Stimulated activated naive CD8-positive, alpha-beta T cell treated with anti-CD3 and anti-CD28 coated beads, Interleukin-15, Interleukin-2, amounts not matched to agents 100 U/mL and 50 U/mL, for 24 hours (primary cell): ENCODE data around the gene TTLL10.
A peak's percentile ranks its signal among the peaks of the same experiment; 100 is the strongest.

Experiments
- ATAC-seq: fragments of 150-1000 bp; cut with Tn5 transposase; one replicate; pipeline ENCODE4 v1.10.0; 2021
- DNase-seq: peaks from one replicate; pipeline ENCODE4 v3.0.0; 2021

Gene TTLL10

DNA sequence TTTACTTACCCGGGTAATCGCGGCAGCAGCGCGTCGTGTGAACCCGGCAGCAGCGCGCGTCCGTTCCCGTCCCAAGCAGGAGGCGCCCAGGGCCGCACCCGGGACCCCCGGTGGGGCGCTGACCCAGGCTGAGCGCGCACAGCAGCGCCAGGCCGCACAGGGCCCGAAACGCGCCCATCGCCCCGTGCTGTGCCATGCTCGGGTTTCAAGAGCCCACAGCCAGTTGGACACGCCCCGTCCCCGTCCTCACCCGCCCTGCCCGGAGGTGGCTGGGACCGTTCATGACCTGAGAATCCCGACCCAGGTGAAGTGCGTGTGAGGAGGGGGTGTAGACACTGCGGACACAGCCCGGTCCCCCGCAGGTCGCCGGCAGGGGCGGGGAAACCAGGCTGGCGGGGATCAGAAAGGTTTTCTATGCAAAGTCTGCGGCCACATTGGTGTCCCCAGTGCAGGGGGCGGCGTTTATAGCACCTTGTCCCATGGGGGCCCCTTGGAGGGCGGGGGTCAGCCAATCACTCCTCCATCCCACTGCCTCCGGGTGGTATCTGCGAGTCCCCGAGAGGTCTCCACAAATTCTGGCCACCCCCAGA lies 32.8 kb downstream of the TTLL10 start, which contains the start of gene TNFRSF18:
TNFRSF18 (minus strand) TSS at position 217 of the 590 bp plus-strand sequence; CDS start at position 196, 21 bp downstream.
- DNase-seq (peak; percentile 56), ATAC-seq (peak; percentile 9)

DNA sequence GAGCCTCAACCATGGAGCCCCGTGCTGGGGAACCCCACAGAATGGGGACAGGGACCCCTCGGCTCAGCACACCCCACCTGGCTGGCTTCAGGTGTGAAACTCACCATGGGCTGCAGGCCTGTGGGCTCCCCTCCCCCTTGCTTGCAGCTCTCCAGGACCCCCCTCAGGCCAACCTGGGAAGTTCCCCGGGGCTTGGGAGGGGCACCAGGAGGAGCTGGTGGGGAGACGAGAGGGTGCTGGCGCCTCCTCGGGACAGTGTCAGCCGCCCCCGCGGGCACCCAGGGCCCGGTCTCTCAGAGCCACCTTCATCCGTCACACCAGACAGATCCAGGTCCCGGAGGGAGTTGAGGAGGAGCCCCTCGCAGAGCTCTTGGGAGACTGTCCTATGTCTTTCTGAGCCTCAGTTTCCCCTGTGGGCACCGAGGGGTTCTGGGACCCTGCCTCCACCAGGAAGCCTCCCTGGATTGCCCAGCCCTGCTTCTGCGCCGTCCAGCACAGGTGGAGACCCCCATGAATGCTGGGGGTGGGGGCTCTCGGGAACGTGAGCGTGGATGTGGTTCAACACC lies 33.4 kb downstream of the TTLL10 start:
- ATAC-seq (no peak), DNase-seq (peak; percentile 46)

DNA sequence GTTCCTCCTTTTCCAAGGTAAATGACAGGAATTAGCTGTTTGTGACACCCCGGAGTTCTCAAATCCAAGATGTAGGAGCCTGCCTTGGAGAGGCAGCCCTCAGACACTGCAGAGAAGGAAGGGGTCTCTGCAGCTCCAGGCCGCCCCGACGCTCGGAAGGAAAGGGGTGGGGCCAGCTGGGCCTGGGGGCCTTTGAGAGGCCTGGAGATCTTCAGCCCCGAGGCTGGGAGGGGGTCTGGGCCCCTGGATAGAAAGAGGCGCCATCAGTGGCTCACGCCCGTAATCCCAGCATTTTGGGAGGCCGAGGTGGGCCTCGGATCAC lies 33.9 kb downstream of the TTLL10 start:
- ATAC-seq (no peak), DNase-seq (no peak)

DNA sequence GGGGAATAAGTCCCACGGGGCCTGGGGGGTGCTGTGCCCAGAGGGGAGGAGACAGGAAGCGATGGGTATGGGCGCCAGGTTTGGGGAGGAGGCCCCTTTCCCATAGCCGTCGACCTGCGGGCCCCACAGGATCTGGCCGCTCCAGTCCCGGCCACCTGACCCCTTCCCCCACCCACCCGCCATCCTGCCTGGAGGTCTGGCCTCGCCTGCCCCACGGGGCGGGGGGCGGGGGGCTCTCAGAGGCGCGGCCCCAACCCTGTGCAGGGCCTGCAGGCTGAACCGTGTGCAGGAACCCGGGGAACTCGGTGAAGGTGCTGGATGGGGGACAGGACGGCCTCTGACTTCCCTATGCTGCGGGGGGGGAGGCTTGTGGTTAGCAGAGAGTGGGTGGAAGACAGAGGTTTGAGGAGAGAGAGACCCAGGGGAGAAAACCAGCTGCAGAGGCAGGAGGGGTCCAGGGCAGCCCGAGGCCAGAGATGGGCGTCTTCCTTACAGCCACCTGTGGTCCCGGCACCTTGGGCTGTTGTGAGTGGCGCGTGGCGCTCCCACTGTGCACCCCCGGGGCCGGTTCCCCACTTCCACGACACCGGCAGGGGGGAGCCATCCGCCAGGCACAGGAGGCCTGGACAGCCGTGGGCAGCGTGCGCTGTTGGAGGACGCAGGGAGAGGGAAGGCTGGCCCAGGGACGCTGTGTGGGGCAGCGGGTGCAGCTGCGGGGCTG lies 35.2 kb downstream of the TTLL10 start:
- DNase-seq (peak; percentile 60), ATAC-seq (peak; percentile 4)

DNA sequence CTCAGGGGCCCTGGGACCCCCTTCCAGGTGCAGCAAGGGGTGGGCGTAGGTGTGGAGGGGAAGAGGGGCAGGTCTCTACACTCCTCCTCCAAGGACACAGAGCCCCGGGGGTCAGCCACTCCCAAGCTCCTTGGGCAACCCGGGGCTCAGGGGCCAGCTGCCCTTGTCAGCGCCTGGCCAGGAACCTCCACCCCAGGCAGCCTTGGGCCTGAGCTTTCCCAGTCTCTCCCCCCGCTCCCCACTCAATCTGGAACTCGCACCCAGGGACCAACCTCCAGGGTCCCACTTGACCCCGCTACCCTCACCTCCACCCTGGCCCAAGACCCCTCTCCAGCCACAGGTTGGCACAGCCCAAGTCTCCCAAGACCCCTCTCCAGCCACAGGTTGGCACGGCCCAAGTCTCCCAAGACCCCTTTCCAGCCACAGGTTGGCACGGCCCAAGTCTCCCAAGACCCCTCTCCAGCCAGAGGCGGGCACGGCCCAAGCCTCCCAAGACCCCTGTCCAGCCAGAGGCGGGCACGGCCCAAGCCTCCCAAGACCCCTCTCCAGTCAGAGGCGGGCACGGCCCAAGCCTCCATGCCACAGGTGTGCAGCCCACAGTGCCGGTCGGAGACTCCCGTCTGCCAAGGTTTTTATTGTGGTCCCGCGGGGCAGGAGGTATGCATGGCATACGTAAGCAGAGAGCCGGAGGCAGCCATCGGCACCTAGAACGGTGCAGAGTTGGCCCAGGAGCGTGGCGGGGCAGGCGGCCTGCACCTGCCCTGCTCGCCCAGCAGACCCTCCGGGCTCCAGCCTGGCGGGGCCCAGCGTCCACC lies 37.3 kb downstream of the TTLL10 start:
- DNase-seq (no peak), ATAC-seq (no peak)

DNA sequence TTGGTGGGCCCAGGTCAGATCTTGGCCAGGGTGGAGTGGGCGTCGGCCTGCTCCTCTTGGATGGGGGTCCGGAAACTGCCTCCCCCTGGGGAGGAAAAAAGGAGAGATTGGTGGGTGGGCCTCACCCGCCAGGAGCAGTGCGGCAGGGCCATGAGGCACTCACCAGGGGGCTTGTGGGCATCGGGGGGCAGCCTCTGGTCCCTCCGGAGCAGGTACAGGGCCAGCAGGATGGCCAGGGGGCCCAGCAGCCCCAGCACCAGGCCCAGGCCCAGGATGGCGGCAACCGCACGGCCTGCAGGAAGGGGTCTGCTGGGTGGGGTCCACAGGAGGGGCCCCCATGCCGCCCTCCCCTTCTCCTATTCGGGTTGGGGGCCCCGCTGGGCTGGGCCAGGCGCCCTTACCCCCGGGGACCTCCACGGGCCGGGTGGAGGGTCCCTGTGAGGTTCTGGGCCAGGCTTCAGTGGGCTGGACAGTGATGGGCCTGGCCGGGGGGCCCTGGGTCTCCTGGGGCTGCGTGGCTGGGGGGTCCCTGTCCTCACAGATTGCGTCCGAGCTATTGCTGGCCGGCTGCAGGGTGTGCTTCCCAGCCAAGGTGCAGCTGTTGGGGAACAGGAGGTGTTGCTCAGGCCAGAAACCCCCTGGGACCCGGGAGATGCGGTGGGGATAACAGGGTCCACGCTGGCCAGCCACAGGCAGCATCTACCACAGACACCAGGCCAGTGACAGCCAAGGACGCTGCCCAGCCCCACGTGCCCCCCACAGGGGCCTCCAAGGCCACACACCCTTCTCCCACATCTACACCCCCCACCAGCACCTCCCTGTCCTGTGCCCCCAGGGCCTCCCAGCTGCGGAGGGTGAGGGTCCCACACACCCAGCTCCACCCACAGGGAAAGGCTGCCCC lies 38.1 kb downstream of the TTLL10 start:
- DNase-seq (no peak), ATAC-seq (no peak)

DNA sequence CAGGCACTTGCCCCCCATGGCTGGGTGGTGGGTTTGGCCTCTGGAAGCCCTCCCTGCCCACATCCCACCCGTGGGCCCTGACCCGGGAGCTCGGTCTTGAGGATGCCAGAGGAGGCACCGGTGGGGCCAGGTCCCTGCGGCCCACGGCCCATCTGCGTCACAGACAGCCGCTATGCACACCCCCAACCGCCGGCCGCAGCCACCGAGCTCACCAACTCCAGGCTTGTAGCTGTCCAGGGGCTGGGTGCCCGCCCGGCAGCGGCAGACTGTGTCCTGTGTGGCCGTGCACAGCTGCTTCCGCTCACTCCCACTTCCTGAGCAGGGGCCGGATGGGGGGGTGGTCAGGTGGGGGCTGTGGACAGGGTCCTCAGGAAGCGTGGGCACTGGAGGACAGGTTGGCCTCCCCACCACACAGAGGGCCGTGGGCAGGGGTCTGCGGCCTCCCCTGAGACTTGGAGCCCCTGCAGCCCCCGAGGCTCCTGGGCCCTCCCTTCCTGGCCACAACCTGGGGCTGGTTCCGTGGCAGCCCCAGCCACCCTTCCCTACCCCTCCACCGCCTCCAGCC lies 39.2 kb downstream of the TTLL10 start:
- DNase-seq (peak; percentile 69), ATAC-seq (peak; percentile 6)

DNA sequence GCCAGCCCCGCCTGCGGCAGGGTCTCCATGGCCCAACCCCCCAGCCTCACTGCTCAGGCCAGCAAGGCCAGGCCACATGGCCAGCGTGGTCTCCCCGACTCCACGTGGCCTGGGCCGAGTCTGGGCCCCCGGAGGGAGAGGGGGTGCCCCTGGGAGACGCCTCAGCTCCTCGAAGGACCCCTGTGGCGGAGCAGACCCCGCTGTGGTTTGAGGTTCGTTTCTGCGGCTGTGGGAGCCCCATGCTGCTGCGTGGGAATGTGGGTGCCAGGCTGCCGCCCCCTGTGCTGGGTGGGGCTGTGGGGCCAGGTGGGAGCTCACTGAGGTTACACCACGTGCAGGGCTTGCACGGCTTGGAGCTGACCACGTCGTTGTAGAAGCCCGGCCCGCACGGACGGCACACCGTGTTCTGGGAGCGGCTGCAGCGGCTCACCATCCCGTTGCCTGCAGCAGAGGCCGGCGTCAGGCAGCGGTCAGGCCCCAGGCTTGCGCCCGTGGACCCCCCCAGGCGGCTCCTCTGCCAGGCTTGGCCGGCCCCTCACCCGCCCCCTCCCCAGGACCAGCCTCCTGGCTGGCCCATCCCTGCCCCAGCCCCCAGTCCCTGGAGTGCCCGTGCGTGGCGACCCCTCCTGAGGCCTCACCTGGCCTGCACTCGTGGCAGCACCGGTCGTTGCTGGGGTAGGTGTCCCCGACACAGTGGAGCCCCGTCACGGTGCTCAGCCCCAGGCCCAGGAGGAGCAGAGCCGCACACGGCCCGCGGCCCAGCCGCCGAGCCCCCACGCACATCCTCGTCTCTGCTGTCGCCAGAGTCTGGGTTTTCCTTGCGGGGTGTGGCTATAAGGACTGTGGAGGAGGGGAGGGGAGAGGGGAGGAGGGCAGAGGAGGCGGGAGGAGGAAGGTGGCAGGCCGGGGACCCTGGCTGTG lies 39.9 kb downstream of the TTLL10 start, which contains the start of gene TNFRSF4:
TNFRSF4 (minus strand) TSS at position 809 of the 921 bp plus-strand sequence; CDS start at position 783, 26 bp downstream.
- DNase-seq = peak; percentile 56

DNA sequence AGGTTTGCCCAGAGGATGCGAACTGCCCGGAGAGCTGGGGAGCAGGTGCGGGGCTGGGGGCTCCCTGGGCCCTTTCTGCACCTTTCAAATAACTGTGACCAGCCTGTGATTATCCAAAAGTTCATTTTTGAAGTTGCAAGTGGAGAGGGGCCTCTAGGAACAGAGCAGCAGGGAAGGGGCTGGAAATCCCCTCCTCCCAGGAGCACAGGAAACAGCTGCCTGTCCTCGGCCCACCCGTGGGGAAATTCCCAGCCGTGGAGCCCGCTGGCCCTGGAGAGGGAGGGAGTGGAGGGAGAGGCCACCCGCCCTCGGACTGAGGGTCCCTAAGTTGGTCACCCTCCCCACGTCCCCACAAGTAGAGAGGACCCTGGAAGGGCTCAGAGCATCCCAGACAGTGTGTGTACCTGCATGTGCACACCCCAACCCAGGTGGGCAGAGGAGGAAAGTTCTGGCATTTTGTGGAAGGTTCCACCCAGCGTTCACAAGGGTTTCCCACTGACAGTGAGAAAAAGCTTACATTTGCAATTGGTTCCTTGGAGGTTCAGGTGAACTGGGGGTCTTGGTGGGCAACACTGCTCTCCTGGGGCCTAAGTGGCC lies 41.5 kb downstream of the TTLL10 start:
- ATAC-seq (no peak), DNase-seq (no peak)

More for the DNA sequence above, 39.9 kb downstream of the TTLL10 start, which contains the start of gene TNFRSF4:
- ATAC-seq = peak; percentile 24

DNA sequence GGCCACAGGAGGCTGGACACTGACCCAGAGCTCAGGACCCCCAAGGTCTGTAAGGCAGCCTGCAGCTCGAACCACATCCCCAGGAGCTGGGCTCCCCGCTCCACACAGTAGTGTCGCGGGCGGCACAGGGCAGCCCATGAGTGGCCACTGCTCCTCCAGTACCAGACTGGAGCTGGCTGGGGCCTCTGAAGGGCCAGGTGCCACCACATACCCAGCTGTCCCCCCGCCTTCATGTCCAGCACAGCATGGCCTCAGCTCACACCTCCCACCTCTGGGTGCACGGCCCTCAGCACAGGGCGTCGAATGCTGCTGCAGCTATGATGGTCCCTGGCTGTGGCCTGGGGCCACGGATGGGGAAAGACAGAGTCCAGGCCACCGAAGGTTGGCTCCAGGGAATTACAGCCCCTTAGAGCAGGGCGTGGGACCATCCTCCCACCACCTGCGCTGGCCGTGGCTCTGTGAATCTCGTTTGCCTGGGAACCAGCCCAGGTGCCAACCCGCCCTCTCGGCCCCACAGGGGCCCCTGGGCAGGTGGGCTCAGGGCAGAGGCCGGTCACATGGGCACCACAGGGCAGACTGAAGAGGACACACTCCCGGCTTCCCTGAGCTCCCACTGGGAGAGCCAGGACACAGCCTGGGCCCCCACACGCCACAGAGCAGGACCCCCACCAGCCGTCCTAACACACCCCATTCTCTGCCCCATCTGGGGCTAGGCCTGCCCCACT lies 42.4 kb downstream of the TTLL10 start:
- no peak for ATAC-seq

DNA sequence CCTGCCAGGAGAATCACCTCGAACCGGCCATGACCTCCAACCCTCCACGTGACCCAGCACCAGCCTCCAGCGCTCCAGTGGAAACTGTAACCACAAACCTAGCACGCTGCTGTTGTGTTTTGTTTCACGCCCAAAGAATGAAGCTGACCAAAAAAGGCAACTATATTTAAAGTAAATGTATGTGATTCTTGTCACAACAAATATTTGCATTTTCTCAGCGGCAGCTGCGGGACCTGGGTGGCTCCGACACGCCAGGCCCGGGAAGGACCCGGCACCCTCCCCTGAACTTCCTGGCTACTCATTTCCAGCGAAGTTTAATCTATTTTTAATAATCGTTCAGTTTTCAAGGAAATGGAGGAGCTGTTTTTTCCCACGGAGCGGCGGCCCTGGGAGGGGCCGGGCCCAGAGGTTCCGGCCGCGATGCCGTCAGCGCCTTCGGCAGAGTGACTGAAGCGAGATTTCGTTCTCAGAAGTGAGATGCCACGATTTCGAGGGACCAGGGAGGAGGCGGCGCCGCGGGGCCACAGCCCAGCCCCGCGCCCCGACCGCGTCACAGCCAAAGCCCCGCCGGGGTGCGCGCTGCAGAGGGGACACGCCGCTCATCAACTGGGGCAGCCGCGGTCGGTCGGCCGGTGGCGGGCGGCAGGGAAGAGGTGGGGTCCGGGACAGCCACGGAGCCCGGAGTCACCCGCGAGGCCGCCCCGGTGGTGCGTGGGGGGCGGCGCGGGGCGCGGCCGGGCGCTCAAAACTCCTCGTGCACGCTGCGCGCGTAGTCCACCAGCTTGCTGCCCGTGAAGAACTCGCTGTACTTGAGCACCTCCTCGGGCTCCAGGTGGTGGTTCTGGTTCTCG lies 43.3 kb downstream of the TTLL10 start:
- no peak for DNase-seq
- no peak for ATAC-seq

More for the DNA sequence above, 42.4 kb downstream of the TTLL10 start:
- DNase-seq = no peak

DNA sequence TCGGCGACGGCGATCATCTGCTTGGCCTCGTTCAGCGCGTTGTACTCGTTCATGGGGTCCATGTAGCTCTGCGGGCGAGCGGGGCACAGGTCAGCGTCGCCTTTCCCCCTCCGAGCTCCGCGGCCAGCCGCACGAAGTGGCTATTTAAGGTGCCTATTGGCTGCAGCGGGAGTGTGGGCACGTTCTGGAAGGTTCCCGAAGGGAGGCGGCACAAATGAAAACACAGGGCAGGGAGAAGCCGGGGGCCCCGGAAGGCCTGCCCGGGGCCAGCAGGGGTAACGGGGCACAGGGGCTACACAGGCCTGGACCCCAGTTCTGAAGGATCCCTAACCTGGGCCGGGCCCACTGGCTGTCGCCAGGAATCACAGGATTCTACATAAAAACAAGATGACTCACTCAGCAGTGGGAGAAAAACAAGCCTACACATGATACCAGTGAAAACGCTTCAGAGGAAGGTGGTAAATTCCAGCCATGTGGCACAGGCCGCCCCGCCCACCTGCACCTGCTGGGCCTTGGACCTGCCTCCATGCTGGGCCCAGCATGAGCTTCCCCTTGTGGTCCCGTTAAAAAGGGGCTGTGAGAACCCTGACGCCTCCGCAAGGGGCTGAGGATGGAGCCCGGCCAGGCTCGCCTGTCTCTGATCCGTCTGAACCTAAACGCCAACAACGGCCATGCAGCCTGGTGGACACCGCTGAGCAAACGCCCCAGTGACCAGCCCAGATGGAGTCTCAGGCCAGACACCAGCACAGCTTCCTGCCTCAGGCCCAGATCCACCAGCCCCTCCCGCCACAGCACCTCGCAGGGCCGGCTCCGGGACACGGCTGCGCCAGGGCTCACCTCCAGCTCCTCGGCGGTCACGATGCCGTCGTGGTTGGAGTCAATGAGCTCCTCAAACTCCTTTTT lies 44.2 kb downstream of the TTLL10 start:
- ATAC-seq = no peak
- DNase-seq = no peak

DNA sequence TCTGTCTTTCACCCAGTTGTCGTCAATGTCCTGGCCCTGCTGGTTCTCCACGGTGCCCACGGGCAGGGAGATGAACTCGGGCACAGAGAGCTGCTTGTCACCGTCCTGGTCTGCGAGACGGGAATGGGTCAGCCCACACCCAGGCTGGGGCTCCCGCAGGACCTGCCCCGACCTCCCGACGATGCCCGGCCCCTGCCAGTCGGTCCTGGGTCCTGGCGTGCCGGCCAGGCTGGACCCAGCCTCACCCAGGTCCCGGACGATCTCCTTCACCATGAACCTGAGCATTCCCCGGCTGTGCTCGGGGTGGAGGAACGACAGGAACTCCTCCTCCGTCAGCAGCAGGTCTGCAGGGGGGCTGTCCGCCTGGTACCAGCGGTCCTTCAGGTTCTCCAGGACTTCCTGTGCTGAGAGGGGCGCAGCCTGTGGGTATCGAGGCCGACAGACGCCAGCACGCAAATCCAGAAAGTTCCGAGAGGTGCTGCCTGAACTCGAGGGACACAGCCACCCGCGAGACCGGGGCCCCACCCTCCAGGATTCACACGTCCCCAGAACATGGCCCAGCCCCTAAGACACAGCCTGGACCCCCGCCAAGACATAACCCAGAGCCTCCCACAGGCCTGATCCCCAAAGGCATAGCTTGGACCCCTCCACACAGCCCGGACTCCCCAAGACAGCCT lies 45.0 kb downstream of the TTLL10 start:
- no peak for DNase-seq
- no peak for ATAC-seq

DNA sequence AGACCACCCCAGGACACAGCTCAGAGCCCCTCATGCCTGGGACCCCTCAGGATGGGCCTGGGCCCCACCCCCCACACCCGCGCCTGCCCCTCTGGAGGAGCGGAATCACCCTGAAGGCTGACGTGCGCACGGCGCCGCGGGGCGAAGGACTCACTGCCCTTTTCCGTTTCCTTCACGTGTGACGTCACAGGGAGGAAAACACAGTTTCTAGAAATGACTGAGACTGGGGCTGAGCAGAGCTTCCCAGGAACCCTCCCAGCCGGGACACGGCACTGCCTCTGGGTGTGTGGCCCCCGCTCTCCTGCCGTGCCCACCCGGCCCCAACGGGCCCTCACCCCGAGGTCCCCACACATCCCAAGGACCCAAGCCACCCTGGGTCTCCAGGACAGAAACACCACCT lies 45.7 kb downstream of the TTLL10 start:
- DNase-seq (no peak), ATAC-seq (no peak)

DNA sequence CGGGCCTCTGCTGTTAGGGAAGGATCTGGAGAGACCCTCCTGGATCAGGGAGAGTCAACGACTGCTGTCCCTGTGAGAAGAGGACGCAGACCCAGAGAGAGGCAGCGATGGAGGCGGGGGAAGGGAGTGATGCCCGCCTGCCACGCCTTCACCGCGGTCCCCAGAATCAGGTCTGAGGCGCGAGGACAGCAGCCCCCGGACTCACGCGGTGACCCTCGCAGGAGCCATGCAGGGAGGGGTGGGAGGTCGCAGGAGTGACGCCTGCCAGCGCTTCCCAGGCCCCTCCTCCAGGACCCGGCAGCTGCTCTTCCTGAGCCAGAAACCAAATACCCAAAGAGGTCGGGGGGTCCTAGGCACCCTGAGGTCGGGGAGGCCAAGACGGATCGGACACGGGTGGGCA lies 46.5 kb downstream of the TTLL10 start:
- no peak for ATAC-seq
- DNase-seq = no peak

DNA sequence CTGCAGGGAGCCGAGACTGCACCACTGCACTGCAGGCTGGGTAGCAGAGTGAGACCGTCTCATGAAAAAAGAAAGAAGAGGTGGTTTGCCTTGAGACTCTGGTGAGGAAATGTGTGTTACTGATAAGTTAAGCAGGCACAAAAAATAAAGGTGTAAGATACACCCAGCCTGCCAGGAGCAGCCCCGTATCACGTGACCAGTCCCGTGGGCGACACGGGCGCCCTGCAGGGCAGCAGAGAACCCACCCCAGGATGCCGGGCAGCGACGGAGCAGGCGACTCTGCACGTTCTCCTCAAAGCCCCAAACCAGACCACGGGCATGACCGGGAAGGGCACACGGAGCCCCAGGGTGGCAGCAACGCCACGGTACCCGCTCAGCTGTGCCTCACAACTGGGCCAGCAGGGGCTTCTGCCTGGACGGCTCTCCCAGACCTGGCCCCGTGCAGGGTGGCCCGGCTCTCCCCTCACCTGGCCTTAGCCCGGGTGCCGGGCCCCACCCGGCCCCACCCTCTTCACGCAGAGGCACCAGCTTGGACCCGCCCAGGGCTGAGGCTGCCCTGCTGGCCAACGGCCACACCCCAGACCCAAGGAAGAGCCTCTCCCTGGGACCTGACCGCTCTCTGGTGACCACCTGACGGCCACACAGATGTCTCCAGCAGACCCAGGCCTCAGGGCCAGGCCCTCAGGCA lies 48.4 kb downstream of the TTLL10 start:
- DNase-seq (no peak), ATAC-seq (no peak)
